Caco-2 (cell line): ENCODE measurements around the gene FOXN3. TPM values are rescaled to one million over a fixed set of nuclear protein-coding genes. Genes with fewer than 3 reads are reported as not detected.

Source experiments
- BruUV-seq: library from RNA; stranded (reverse); fragments of 400-500 nt; replicated peaks from 2 replicates; lab custom pipeline; 2021; lab: Mats Ljungman, UMichigan
- CTCF ChIA-PET: fragments of 300-600 bp; sonication (Branson Sonifier 250); formaldehyde crosslinking; loops from one replicate; lab custom pipeline; 2022; ENCODE audit warnings: antibody characterized with exemption; lab: Charles Lee
- POLR2A ChIA-PET: fragments of 300-600 bp; sonication (Branson Sonifier 250); formaldehyde crosslinking; loops from one replicate; lab custom pipeline; 2022; ENCODE audit warnings: antibody characterized with exemption; lab: Charles Lee
- DNase-seq, 2 experiments: peaks; one replicate each; pipeline versions ENCODE4 v3.0.0 to v3.0.0-alpha.2; 2020 to 2022
- H3K27me3 ChIP-seq: replicated peaks from 2 replicates; pipeline ENCODE4 v1.6.0; 2011; ENCODE audit warnings: low read length; ENCODE audit not compliant: control insufficient read depth, insufficient read depth
- H3K36me3 ChIP-seq: 2 replicates; pipeline ENCODE4 v1.5.1; 2011; ENCODE audit warnings: low read length; ENCODE audit not compliant: control insufficient read depth, insufficient read depth
- H3K4me1 ChIP-seq: fragments of 250-450 bp; sonication (Bioruptor Pico); 2 replicates; pipeline ENCODE4 v1.5.1; 2020; ENCODE audit warnings: mild to moderate bottlenecking
- H3K4me3 ChIP-seq: 2 replicates; pipeline ENCODE4 v1.5.1; 2011; ENCODE audit warnings: low read depth, mild to moderate bottlenecking, control low read depth, low read length
- H3K9me3 ChIP-seq: fragments of 250-450 bp; sonication (Bioruptor Pico); 2 replicates; pipeline ENCODE4 v1.5.1; 2020; ENCODE audit warnings: mild to moderate bottlenecking, moderate library complexity
- H3K27ac Mint-ChIP-seq: one replicate; pipeline ENCODE4 v1.8.0; 2022; ENCODE audit warnings: mixed read lengths; ENCODE audit not compliant: unreplicated experiment
- H3K27me3 Mint-ChIP-seq: one replicate; pipeline ENCODE4 v1.8.0; 2022; ENCODE audit warnings: mixed read lengths; ENCODE audit not compliant: insufficient read depth, unreplicated experiment
- H3K36me3 Mint-ChIP-seq: one replicate; pipeline ENCODE4 v1.8.0; 2022; ENCODE audit warnings: mild to moderate bottlenecking, mixed read lengths; ENCODE audit not compliant: insufficient read depth, unreplicated experiment
- H3K4me1 Mint-ChIP-seq: one replicate; pipeline ENCODE4 v1.8.0; 2022; ENCODE audit warnings: low read depth, mixed read lengths; ENCODE audit not compliant: unreplicated experiment
- H3K4me3 Mint-ChIP-seq: one replicate; pipeline ENCODE4 v1.8.0; 2022; ENCODE audit warnings: mild to moderate bottlenecking, moderate library complexity, mixed read lengths; ENCODE audit not compliant: unreplicated experiment
- H3K9me3 Mint-ChIP-seq: one replicate; pipeline ENCODE4 v1.8.0; 2022; ENCODE audit warnings: mixed read lengths; ENCODE audit not compliant: unreplicated experiment
- CTCF ChIP-seq, 2 experiments: fragments of 200-600 bp in 1 of 2; IDR thresholded peaks; 1 replicate in 1 of 2; 2 replicates in 1 of 2; pipeline versions ENCODE4 v1.5.1 to v1.8.0; 2011 to 2022; ENCODE audit warnings: antibody characterized with exemption in 1 of 2, control low read depth in 1 of 2, inconsistent platforms in 1 of 2, low read depth in 1 of 2, low read length in 1 of 2, mild to moderate bottlenecking in 1 of 2, moderate library complexity in 1 of 2; ENCODE audit not compliant: insufficient read depth in 1 of 2, severe bottlenecking in 1 of 2, unreplicated experiment in 1 of 2
- intact Hi-C: fragments of 100-400 bp; cut with micrococcal nuclease; formaldehyde crosslinking; loops from one replicate; pipeline ENCODE4 v1.10.0; 2022; ENCODE audit not compliant: unreplicated experiment
- total RNA-seq: library from RNA; stranded (reverse); gene quantifications from 2 replicates; pipeline ENCODE4 v1.2.3, GENCODE V29; 2022

FOXN3 gene
- total RNA-seq, 1 experiment from 2014 or later: 20.6 TPM

GRCh38 chr14:89379891-89380820 is 36.9 kb downstream of the FOXN3 start:
- Histone ChIP-seq H3K27me3 (no peaks in the 10 kb centered on the region), H3K9me3 (no peaks in the 10 kb centered on the region), H3K4me3 (no peak overlapping the region), H3K4me1 (no peaks in the 10 kb centered on the region), H3K36me3 (no peaks in the 10 kb centered on the region)
- POLR2A ChIA-PET: no interaction called here
- no peak for TF ChIP-seq CTCF (IDR thresholded peaks at IDR 0.05; ENCODE audit: insufficient read depth in 1 of 2, low read depth in 1 of 2, low read length in 1 of 2, severe bottlenecking in 1 of 2, unreplicated experiment in 1 of 2)
- H3K4me3 Mint-ChIP-seq: no peak overlapping the region
- BruUV-seq: no TSS peak
- CTCF ChIA-PET: no interaction called here
- DNase-seq: no peak
- no peaks in the 10 kb centered on the region for H3K27me3 Mint-ChIP-seq
- H3K4me1 Mint-ChIP-seq: no peaks in the 10 kb centered on the region
- H3K36me3 Mint-ChIP-seq: peaks cover 9% of the 10 kb centered on the region
- H3K27ac Mint-ChIP-seq: no peak overlapping the region
- no peaks in the 10 kb centered on the region for H3K9me3 Mint-ChIP-seq
- intact Hi-C loops: loop anchor here (5.0 kb wide), 1 partner anchor 43 kb away; no protein-coding TSS in a partner anchor

DNA sequence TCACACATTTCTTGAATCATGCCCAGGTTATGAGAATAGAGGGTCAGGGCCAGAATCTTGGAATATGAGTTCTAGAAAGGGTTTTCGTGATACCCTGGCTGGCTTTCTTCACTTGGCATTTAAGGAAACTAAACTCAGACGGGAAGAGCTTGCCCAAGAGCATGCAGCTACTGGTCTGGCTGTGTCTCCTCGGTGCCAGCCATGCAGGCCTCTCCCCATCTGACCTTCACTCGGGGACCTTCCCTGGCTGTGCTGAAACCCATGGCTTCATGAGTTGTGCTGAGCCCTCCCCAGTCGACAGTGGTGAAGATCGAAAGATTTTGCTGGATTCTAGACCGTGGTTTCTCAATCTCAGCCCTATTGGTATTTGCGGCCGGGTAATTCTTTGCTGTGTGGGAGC is 38.0 kb downstream of the FOXN3 start:
- Mint-ChIP-seq H3K36me3 (peaks cover 9% of the 10 kb centered on the region), H3K4me3 (no peak overlapping the region), H3K27ac (no peak overlapping the region), H3K27me3 (no peaks in the 10 kb centered on the region), H3K4me1 (no peaks in the 10 kb centered on the region), H3K9me3 (no peaks in the 10 kb centered on the region)
- no peaks in the 10 kb centered on the region for H3K36me3 ChIP-seq
- intact Hi-C loops: no loop called here
- ChIA-PET CTCF (no interaction called here), POLR2A (no interaction called here)
- H3K27me3 ChIP-seq: no peaks in the 10 kb centered on the region
- no peak for TF ChIP-seq CTCF (IDR thresholded peaks at IDR 0.05; ENCODE audit: insufficient read depth in 1 of 2, low read depth in 1 of 2, low read length in 1 of 2, severe bottlenecking in 1 of 2, unreplicated experiment in 1 of 2)
- DNase-seq: no peak
- no peak overlapping the region for H3K4me3 ChIP-seq
- no peaks in the 10 kb centered on the region for H3K4me1 ChIP-seq
- no TSS peak for BruUV-seq
- H3K9me3 ChIP-seq: no peaks in the 10 kb centered on the region

GRCh38 chr14:89378119-89378518 is 38.9 kb downstream of the FOXN3 start:
- ChIA-PET POLR2A (no interaction called here), CTCF (no interaction called here)
- H3K27ac Mint-ChIP-seq: no peak overlapping the region
- no peak for DNase-seq
- intact Hi-C loops: no loop called here
- Histone ChIP-seq H3K4me1 (no peaks in the 10 kb centered on the region), H3K4me3 (no peak overlapping the region), H3K36me3 (no peaks in the 10 kb centered on the region), H3K27me3 (no peaks in the 10 kb centered on the region), H3K9me3 (no peaks in the 10 kb centered on the region)
- peaks cover 9% of the 10 kb centered on the region for H3K36me3 Mint-ChIP-seq
- H3K9me3 Mint-ChIP-seq: no peaks in the 10 kb centered on the region
- H3K4me1 Mint-ChIP-seq: no peaks in the 10 kb centered on the region
- TF ChIP-seq CTCF (IDR thresholded peaks at IDR 0.05; ENCODE audit: insufficient read depth in 1 of 2, low read depth in 1 of 2, low read length in 1 of 2, severe bottlenecking in 1 of 2, unreplicated experiment in 1 of 2): no peak
- no TSS peak for BruUV-seq
- H3K4me3 Mint-ChIP-seq: no peak overlapping the region
- H3K27me3 Mint-ChIP-seq: no peaks in the 10 kb centered on the region
